ENCODE data around the gene MYO19. TPM values are rescaled to one million over a fixed set of nuclear protein-coding genes. Genes with fewer than 3 reads are reported as not detected.

The MYO19 gene
- total and polyA plus RNA-seq, 9 of the 15 experiments (the other 6 are each of a cell fraction or from before 2014, with no cell fraction given), result 21.6 to 176 (median 129) TPM

DNA sequence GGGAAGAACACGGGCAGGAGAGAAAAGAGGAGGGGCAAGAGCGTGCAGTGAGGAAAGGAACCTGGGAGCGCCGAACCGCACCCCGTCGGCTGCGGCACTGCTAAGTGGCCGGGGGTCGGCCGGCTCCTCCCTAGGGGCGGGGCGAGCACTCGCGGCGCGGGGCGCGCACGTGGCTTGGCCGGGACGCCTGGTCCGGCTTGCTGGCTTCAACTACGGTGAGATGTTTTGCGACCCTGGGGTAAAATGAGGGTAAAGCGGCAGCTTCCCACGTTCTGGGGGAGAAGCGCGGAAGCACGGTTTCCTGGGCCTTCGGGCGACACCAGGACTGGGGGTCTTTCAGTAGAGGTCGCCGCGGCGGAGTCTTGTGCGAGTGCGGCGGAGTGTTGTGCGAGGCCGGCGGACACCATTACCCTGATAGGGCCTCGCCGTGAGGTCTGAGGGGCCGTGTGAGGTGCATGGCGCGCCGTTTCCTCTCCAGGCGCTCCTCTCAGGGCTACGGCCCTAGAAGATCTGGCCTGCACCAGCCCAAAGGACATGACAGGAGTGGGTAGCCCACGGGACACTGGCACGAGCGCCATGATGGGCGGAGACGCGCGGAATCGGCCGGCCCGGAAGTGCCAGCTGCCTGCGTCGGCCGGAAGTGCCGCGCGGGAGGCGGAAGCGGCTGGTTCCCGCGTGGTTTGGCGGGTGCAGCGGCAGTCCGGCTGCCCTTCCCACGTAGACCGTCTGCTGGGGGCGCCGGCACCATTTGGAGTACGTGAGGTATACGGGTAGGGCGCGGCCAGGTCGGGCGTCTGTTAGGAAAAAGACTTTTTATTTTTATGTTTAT is at the start of gene MYO19, which contains the start of gene PIGW (continued):
- peak; percentile 34; the same call in 1 of the 2 replicates for TF ChIP-seq THAP12 (CRISPR knock-in tag; IDR thresholded peaks at IDR 0.05)
- TF ChIP-seq MTA3 (IDR thresholded peaks at IDR 0.05; ENCODE audit: borderline replicate concordance), result peak; percentile 89
- TF ChIP-seq SFPQ (IDR thresholded peaks at IDR 0.05; ENCODE audit: low read depth, low read length), result no peak
- TF ChIP-seq NR2F6 (CRISPR knock-in tag; IDR thresholded peaks at IDR 0.05), result peak; percentile 58; the same call in 1 of the 2 replicates
- TF ChIP-seq, protein P1, sequence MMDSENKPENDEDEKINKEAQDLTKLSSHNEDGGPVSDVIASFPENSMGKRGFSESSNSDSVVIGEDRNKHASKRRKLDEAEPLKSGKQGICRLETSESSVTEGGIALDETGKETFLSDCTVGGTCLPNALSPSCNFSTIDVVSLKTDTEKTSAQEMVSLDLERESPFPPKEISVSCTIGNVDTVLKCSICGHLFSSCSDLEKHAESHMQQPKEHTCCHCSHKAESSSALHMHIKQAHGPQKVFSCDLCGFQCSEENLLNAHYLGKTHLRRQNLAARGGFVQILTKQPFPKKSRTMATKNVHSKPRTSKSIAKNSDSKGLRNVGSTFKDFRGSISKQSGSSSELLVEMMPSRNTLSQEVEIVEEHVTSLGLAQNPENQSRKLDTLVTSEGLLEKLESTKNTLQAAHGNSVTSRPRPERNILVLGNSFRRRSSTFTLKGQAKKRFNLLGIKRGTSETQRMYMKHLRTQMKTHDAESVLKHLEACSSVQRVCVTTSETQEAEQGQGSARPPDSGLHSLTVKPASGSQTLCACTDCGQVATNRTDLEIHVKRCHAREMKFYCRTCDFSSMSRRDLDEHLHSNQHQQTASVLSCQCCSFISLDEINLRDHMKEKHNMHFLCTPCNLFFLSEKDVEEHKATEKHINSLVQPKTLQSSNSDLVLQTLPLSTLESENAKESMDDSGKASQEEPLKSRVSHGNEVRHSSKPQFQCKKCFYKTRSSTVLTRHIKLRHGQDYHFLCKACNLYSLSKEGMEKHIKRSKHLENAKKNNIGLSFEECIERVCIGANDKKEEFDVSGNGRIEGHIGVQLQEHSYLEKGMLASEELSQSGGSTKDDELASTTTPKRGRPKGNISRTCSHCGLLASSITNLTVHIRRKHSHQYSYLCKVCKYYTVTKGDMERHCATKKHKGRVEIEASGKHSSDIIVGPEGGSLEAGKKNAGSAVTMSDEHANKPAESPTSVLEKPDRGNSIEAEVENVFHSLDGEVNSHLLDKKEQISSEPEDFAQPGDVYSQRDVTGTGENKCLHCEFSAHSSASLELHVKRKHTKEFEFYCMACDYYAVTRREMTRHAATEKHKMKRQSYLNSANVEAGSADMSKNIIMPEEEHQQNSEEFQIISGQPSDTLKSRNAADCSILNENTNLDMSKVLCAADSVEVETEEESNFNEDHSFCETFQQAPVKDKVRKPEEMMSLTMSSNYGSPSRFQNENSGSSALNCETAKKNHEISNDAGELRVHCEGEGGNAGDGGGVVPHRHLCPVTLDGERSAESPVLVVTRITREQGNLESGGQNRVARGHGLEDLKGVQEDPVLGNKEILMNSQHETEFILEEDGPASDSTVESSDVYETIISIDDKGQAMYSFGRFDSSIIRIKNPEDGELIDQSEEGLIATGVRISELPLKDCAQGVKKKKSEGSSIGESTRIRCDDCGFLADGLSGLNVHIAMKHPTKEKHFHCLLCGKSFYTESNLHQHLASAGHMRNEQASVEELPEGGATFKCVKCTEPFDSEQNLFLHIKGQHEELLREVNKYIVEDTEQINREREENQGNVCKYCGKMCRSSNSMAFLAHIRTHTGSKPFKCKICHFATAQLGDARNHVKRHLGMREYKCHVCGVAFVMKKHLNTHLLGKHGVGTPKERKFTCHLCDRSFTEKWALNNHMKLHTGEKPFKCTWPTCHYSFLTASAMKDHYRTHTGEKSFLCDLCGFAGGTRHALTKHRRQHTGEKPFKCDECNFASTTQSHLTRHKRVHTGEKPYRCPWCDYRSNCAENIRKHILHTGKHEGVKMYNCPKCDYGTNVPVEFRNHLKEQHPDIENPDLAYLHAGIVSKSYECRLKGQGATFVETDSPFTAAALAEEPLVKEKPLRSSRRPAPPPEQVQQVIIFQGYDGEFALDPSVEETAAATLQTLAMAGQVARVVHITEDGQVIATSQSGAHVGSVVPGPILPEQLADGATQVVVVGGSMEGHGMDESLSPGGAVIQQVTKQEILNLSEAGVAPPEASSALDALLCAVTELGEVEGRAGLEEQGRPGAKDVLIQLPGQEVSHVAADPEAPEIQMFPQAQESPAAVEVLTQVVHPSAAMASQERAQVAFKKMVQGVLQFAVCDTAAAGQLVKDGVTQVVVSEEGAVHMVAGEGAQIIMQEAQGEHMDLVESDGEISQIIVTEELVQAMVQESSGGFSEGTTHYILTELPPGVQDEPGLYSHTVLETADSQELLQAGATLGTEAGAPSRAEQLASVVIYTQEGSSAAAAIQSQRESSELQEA (IDR thresholded peaks at IDR 0.05; ENCODE audit: low read depth), result no peak
- no peak for TF ChIP-seq ZNF280B (CRISPR knock-in tag; IDR thresholded peaks at IDR 0.05)

Data from K562 (cell line).